Esophagus (tissue), 2 donors: ENCODE results near the gene DUS2. TPM values are rescaled to one million over a fixed set of nuclear protein-coding genes. Genes with fewer than 3 reads are reported as not detected.

Experiments
- H3K27ac ChIP-seq, 2 donors: one replicate each; pipeline ENCODE4 v1.5.1; 2013; ENCODE audit warnings: low read depth in 2 of 2, mild to moderate bottlenecking in 2 of 2, inconsistent platforms in 1 of 2, low read length in 1 of 2, moderate library complexity in 1 of 2
- H3K27me3 ChIP-seq, 2 donors: one replicate each; pipeline ENCODE4 v1.6.1; 2013; ENCODE audit warnings: low read length in 2 of 2, control low read depth in 1 of 2, mild to moderate bottlenecking in 1 of 2; ENCODE audit not compliant: insufficient read depth in 2 of 2, control insufficient read depth in 1 of 2
- H3K36me3 ChIP-seq, 2 donors: one replicate each; pipeline ENCODE4 v1.6.1; 2013; ENCODE audit warnings: low read length in 1 of 2; ENCODE audit not compliant: control insufficient read depth in 2 of 2, insufficient read depth in 2 of 2
- H3K4me1 ChIP-seq, 2 donors: one replicate each; pipeline ENCODE4 v1.6.1; 2013; ENCODE audit warnings: low read length in 1 of 2; ENCODE audit not compliant: control insufficient read depth in 2 of 2, insufficient read depth in 2 of 2
- H3K4me3 ChIP-seq, 2 donors: one replicate each; pipeline ENCODE4 v1.5.1; 2013; ENCODE audit warnings: low read length in 2 of 2, mild to moderate bottlenecking in 2 of 2, low read depth in 1 of 2, moderate library complexity in 1 of 2
- H3K9me3 ChIP-seq, 2 donors: one replicate each; pipeline ENCODE4 v1.6.1; 2013; ENCODE audit warnings: mild to moderate bottlenecking in 2 of 2, low read depth in 1 of 2, low read length in 1 of 2, moderate library complexity in 1 of 2; ENCODE audit not compliant: control insufficient read depth in 2 of 2, insufficient read depth in 1 of 2
- WGBS, 2 donors: extraction: QIAGEN DNeasy Blood & Tissue Kit; methylation state at CpG; one replicate each; pipeline ENCODE4 v1.1.7; 2013; 5-methylcytosine and 5-hydroxymethylcytosine counted together
- polyA plus RNA-seq, 2 donors: library from polyadenylated mRNA; stranded (reverse); fragments of 200-250 nt; gene quantifications; one replicate each; pipeline ENCODE4 v1.2.3, GENCODE V29; 2013
- donor health status: healthy with polysubstance abuse.
- donor health status: Bipolar disorder and iron deficiency.

DUS2 gene
- polyA plus RNA-seq, 2 donors, result 6.2 to 11.1 TPM

DNA sequence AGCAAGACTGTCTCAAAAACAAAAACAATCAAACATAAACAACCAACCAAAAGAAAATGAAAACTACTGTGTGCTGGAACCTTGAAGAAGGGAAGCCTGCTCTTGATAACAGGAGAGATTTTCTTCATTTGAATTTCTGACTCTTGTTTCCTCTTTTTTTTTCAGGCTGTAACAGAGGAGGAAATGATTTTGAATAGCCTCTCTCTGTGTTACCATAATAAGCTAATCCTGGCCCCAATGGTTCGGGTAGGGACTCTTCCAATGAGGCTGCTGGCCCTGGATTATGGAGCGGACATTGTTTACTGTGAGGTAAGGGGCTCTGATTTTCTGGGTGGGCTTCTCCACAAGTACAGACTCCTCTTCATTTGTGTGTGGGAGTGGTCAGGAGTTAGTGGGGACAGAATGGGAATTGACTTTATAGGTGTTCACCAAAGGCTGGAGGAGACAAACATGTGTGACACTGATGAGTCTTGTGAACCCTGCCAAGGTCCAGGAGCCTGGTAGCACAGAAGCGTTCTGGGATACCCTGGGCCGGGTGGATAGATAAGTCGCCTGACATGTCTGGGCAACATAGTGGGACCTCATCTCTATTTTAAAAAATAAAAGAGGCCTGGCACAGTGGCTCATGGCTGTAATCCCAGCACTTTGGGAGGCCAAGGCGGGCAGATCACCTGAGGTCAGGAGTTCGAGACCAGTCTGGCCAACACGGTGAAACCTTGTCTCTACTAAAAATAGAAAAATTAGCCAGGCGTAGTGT lies 14.9 kb downstream of the DUS2 start:
- 86 to 89% methylated on average over 9 of the region's 9 CpGs for WGBS, 2 donors
- Histone ChIP-seq H3K9me3 (no peaks in the 10 kb centered on the region), H3K4me1 (no peaks in the 10 kb centered on the region), H3K27me3 (no peaks in the 10 kb centered on the region), H3K4me3 (no peak overlapping the region), H3K27ac (no peak overlapping the region), H3K36me3 (no peaks in the 10 kb centered on the region)

GRCh38 chr16:68040506-68041288 lies 17.6 kb downstream of the DUS2 start:
- 64 to 67% methylated on average over 14 of the region's 14 CpGs for WGBS, 2 donors
- Histone ChIP-seq H3K4me1 (no peaks in the 10 kb centered on the region), H3K9me3 (no peaks in the 10 kb centered on the region), H3K4me3 (no peak overlapping the region), H3K27me3 (no peaks in the 10 kb centered on the region), H3K36me3 (no peaks in the 10 kb centered on the region), H3K27ac (no peak overlapping the region)

- no peak overlapping the region for H3K4me3 ChIP-seq
- no peaks in the 10 kb centered on the region for H3K27me3 ChIP-seq
- H3K4me1 ChIP-seq, result no peaks in the 10 kb centered on the region
- H3K27ac ChIP-seq, result no peak overlapping the region
- no peaks in the 10 kb centered on the region for H3K36me3 ChIP-seq
- WGBS, 2 donors, result 86 to 91% methylated on average over 2 of the region's 2 CpGs
- H3K9me3 ChIP-seq, result no peaks in the 10 kb centered on the region
Observed at GRCh38 chr16:68041783-68042182, 18.7 kb downstream of the DUS2 start.

- Histone ChIP-seq H3K4me1 (no peaks in the 10 kb centered on the region), H3K27me3 (no peaks in the 10 kb centered on the region), H3K9me3 (no peaks in the 10 kb centered on the region), H3K4me3 (no peak overlapping the region), H3K27ac (no peak overlapping the region), H3K36me3 (peaks cover 4 to 8% of the 10 kb centered on the region in 2 donors)
- WGBS, 2 donors, result 84 to 90% methylated on average over 7 of the region's 7 CpGs
Observed at GRCh38 chr16:68046106-68046505, 23.0 kb downstream of the DUS2 start.

- no peaks in the 10 kb centered on the region for H3K27me3 ChIP-seq
- WGBS, 2 donors, result 88 to 89% methylated on average over 2 of the region's 2 CpGs
- no peak overlapping the region for H3K4me3 ChIP-seq
- H3K27ac ChIP-seq, result no peak overlapping the region
- peaks cover 8% of the 10 kb centered on the region in 2 donors for H3K36me3 ChIP-seq
- no peaks in the 10 kb centered on the region for H3K4me1 ChIP-seq
- no peaks in the 10 kb centered on the region for H3K9me3 ChIP-seq
Observed at GRCh38 chr16:68047987-68048386, 24.9 kb downstream of the DUS2 start.

GRCh38 chr16:68049449-68049848 lies 26.4 kb downstream of the DUS2 start:
- H3K4me1 ChIP-seq, result no peaks in the 10 kb centered on the region
- no peak overlapping the region for H3K4me3 ChIP-seq
- H3K27ac ChIP-seq, result no peak overlapping the region
- H3K27me3 ChIP-seq, result no peaks in the 10 kb centered on the region
- no peaks in the 10 kb centered on the region for H3K9me3 ChIP-seq
- WGBS, 2 donors, result 92 to 98% methylated on average over 2 of the region's 2 CpGs
- peaks cover 8 to 12% of the 10 kb centered on the region in 2 donors for H3K36me3 ChIP-seq

DNA sequence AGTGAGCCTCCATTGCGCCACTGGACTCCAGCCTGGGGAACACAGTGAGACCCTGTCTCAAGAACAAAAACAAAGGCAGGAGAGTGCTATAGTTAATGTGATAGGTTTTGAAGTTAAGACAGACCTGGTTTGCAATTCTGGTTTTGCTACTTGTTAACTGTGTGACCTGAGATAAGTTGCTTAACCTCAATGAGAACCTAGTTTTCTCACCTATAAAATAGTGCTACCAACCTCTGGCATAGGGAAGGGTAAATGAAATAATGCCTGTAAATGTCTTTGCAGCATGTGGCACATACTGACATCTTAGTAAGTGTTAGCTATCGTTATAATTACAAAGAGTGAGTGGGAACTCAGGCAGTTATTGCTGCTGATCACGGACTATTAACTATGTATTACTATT lies 32.3 kb downstream of the DUS2 start:
- 89 to 95% methylated on average over 3 of the region's 3 CpGs for WGBS, 2 donors
- no peak overlapping the region for H3K27ac ChIP-seq
- no peaks in the 10 kb centered on the region for H3K27me3 ChIP-seq
- H3K4me1 ChIP-seq, result no peaks in the 10 kb centered on the region
- H3K4me3 ChIP-seq, result no peak overlapping the region
- no peaks in the 10 kb centered on the region for H3K9me3 ChIP-seq
- H3K36me3 ChIP-seq, result peaks cover 3 to 8% of the 10 kb centered on the region in 2 donors

- Histone ChIP-seq H3K9me3 (no peaks in the 10 kb centered on the region), H3K27ac (no peak overlapping the region), H3K27me3 (no peaks in the 10 kb centered on the region), H3K36me3 (peaks cover 0 to 3% of the 10 kb centered on the region in 2 donors), H3K4me3 (no peak overlapping the region), H3K4me1 (no peaks in the 10 kb centered on the region)
Observed at GRCh38 chr16:68059804-68060203, 36.7 kb downstream of the DUS2 start.

DNA sequence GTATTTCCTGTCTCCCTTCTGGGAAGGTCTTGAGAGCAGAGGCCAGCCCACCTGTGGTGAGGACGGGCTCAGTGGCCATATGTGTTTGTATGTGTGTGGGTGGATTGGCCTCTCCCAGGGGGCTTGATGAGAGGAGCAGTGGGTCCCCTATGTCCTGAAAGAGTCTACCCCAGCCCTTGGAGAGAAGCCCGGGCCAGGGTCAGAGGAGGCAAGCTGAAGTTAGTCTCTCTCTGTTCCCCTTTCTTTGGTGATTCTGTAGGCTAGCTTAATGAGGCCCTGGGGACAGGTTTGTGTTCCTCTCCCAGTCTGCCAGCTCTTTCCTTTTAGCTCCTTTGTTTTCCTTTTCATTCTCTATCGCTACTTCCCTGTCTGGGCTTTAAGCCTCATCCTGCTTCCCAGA lies 38.3 kb downstream of the DUS2 start:
- Histone ChIP-seq H3K27ac (peak overlapping the region in 1 of 2 donors; percentile 53), H3K36me3 (peaks cover 2 to 3% of the 10 kb centered on the region in 2 donors), H3K27me3 (no peaks in the 10 kb centered on the region), H3K9me3 (no peaks in the 10 kb centered on the region), H3K4me3 (no peak overlapping the region), H3K4me1 (no peaks in the 10 kb centered on the region)
- 80 to 83% methylated on average over 2 to 3 of the region's 3 CpGs for WGBS, 2 donors
